Measurements from ENCODE around the gene PPL.

The PPL gene

GRCh38 chr16:4981473-4981872 is 44.5 kb upstream of the PPL start:
- H3K27me3 ChIP-seq (ENCODE audit: insufficient read depth, low read length): peaks cover 4% of the 10 kb centered on the region; the same call in 1 of the 2 replicates
- no peaks in the 10 kb centered on the region for H3K9me2 ChIP-seq (ENCODE audit: low read depth, low read length)
- no peak overlapping the region for H2AFZ ChIP-seq (ENCODE audit: low read length)
- H3K27ac ChIP-seq (ENCODE audit: low read depth, low read length, poor library complexity, severe bottlenecking): no peak overlapping the region
- no peak for TF ChIP-seq CTCF (IDR thresholded peaks at IDR 0.05; ENCODE audit: low read length)
- no peak for TF ChIP-seq EZH2 (IDR thresholded peaks at IDR 0.05; ENCODE audit: borderline replicate concordance, low read length)
- H4K20me1 ChIP-seq (ENCODE audit: insufficient read depth, low read length): no peaks in the 10 kb centered on the region
- no peak overlapping the region for H3K4me2 ChIP-seq (ENCODE audit: low read length)
- no peaks in the 10 kb centered on the region for H3K79me2 ChIP-seq (ENCODE audit: insufficient read depth, low read length)
- no peaks in the 10 kb centered on the region for H3K4me1 ChIP-seq (ENCODE audit: insufficient read depth, low read length, severe bottlenecking)
- no peaks in the 10 kb centered on the region for H3K36me3 ChIP-seq (ENCODE audit: insufficient read depth, low read length)
- no peak overlapping the region for H3K4me3 ChIP-seq (ENCODE audit: low read depth, low read length, poor library complexity, severe bottlenecking)
- H3K9ac ChIP-seq (ENCODE audit: low read length): no peak overlapping the region
- peaks cover 2% of the 10 kb centered on the region; the same call in 1 of the 2 replicates for H3K9me3 ChIP-seq (ENCODE audit: low read length)
- H3F3A ChIP-seq (ENCODE audit: insufficient read depth, low read length): no peaks in the 10 kb centered on the region

- H3F3A ChIP-seq (ENCODE audit: insufficient read depth, low read length): no peaks in the 10 kb centered on the region
- H3K79me2 ChIP-seq (ENCODE audit: insufficient read depth, low read length): no peaks in the 10 kb centered on the region
- no peak overlapping the region for H2AFZ ChIP-seq (ENCODE audit: low read length)
- no peak overlapping the region for H3K4me3 ChIP-seq (ENCODE audit: low read depth, low read length, poor library complexity, severe bottlenecking)
- no peaks in the 10 kb centered on the region for H3K9me2 ChIP-seq (ENCODE audit: low read depth, low read length)
- peaks cover 4% of the 10 kb centered on the region; the same call in 1 of the 2 replicates for H3K27me3 ChIP-seq (ENCODE audit: insufficient read depth, low read length)
- no peak overlapping the region for H3K4me2 ChIP-seq (ENCODE audit: low read length)
- H3K36me3 ChIP-seq (ENCODE audit: insufficient read depth, low read length): no peaks in the 10 kb centered on the region
- no peak overlapping the region for H3K9ac ChIP-seq (ENCODE audit: low read length)
- peaks cover 2% of the 10 kb centered on the region; the same call in 1 of the 2 replicates for H3K9me3 ChIP-seq (ENCODE audit: low read length)
- no peak for TF ChIP-seq CTCF (IDR thresholded peaks at IDR 0.05; ENCODE audit: low read length)
- TF ChIP-seq EZH2 (IDR thresholded peaks at IDR 0.05; ENCODE audit: borderline replicate concordance, low read length): no peak
- peaks cover 3% of the 10 kb centered on the region for H3K4me1 ChIP-seq (ENCODE audit: insufficient read depth, low read length, severe bottlenecking)
- no peak overlapping the region for H3K27ac ChIP-seq (ENCODE audit: low read depth, low read length, poor library complexity, severe bottlenecking)
- H4K20me1 ChIP-seq (ENCODE audit: insufficient read depth, low read length): no peaks in the 10 kb centered on the region
Observed at GRCh38 chr16:4980691-4981090, 43.7 kb upstream of the PPL start.

DNA sequence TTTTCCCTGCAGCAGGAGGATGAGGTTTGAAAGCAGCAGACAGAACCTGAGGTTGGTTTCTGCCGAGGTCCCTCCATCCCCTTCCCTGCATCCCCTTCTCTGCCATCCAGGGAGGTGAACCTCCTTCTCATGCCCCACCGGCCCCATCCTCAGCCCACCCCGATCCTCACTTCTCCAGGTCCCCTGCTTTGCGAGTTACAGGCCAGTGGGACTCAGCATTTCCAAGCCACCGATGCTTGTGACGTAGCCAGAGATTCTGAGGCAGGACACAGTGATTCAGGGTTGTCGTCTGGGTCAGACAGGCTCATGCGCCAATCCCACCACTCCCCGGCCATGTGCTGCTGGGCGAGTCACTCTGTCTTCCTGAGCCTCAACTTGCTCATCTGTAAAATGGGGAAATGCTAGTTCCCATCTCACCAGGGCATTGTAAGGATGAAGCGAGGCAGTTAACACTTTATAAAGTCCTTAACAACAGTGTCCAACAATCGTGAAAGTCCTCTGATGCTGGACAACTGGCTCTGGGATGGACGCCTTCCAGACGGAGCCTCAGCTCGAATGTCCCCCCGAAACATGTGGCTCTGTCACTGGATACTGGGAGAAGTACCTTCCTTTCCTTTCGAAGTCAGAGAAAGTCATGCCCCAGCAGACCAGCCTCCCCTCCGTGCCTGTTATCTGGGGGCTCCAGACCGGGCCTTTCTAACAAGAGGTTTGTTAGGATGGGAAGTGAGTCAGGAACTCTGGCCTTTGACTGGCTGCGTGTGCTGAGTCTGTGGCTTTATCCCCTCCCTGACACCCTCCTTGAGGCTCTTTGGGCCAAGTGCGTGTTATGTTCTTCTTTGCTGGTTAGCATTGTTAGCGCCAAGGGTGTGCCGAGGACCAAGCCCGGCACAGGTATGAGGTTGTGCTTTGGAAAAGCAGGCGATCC is 43.0 kb upstream of the PPL start:
- Histone ChIP-seq H3K4me3 (ENCODE audit: low read depth, low read length, poor library complexity, severe bottlenecking) (no peak overlapping the region), H3K9me2 (ENCODE audit: low read depth, low read length) (no peaks in the 10 kb centered on the region), H3K4me1 (ENCODE audit: insufficient read depth, low read length, severe bottlenecking) (peaks cover 4% of the 10 kb centered on the region), H3K9ac (ENCODE audit: low read length) (no peak overlapping the region), H3K79me2 (ENCODE audit: insufficient read depth, low read length) (no peaks in the 10 kb centered on the region), H3K27me3 (ENCODE audit: insufficient read depth, low read length) (peaks cover 4% of the 10 kb centered on the region; the same call in 1 of the 2 replicates), H3K9me3 (ENCODE audit: low read length) (peaks cover 2% of the 10 kb centered on the region; the same call in 1 of the 2 replicates), H3K27ac (ENCODE audit: low read depth, low read length, poor library complexity, severe bottlenecking) (no peak overlapping the region), H2AFZ (ENCODE audit: low read length) (no peak overlapping the region), H3K36me3 (ENCODE audit: insufficient read depth, low read length) (no peaks in the 10 kb centered on the region), H4K20me1 (ENCODE audit: insufficient read depth, low read length) (no peaks in the 10 kb centered on the region), H3F3A (ENCODE audit: insufficient read depth, low read length) (no peaks in the 10 kb centered on the region), H3K4me2 (ENCODE audit: low read length) (no peak overlapping the region)
- no peak for TF ChIP-seq EZH2 (IDR thresholded peaks at IDR 0.05; ENCODE audit: borderline replicate concordance, low read length)
- TF ChIP-seq CTCF (IDR thresholded peaks at IDR 0.05; ENCODE audit: low read length): no peak

Measured in OCI-LY1 (cell line).